GM19395 (cell line): Measurements from ENCODE around the gene RSF1.
"Not testable (repeated sequence)": the region's sequence is repeated elsewhere in the genome, so short reads cannot be mapped to it uniquely, and the experiment has no call there.

Source experiments
- ATAC-seq: cut with Tn5 transposase; IDR thresholded peaks from one replicate; pipeline ENCODE4 v1.9.1; 2021; ENCODE audit warnings: mild to moderate bottlenecking, moderate library complexity; ENCODE audit not compliant: unreplicated experiment

RSF1 gene

DNA sequence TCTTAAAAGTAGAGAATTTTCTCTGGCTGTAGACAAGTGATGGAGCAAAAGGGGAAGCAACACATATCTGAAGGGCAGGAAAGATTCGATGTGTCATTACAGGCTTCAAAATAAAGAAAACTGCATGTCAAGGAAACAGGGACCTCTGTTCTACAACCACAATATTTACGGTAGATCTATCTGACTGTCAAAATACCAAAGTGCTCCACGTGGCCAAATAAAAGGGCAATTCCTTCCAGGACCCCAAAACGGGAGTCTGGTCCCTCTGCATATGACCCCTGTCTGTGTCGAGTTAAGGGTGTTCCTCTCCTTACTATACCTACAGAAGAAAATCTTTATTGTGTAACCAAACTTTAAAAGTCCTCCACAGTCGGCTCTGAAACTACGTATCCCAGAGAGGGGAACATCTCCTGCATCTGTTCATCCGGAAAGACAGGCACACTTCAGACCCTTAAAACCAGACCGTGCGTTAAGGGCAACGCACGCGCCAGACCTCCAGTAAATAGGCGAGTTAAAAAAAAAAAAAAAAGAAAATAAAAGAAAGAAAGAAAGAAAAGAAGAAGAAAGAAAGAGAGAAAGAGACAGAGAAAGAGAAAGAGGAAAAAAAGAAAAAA is 183.7 kb downstream of the RSF1 start:
- no peak for ATAC-seq

DNA sequence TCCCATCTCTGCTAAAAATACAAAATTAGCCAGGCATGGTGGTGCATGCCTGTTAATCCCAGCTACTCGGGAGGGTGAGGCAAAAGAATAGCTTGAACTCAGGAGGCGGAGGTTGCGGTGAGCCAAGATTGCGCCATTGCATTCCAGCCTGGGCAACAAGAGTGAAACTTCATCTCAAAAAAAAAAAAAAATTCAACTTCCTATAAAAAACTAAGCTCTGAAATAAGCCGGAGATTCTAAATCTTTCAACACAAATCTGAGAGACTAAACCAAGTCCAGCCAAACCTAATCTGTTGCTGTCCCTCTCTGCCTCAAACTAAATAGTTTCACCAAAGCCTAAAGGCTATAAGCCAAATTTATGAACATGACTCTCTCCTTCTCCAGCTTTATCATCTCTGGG is 186.6 kb downstream of the RSF1 start:
- not testable (repeated sequence) for ATAC-seq

DNA sequence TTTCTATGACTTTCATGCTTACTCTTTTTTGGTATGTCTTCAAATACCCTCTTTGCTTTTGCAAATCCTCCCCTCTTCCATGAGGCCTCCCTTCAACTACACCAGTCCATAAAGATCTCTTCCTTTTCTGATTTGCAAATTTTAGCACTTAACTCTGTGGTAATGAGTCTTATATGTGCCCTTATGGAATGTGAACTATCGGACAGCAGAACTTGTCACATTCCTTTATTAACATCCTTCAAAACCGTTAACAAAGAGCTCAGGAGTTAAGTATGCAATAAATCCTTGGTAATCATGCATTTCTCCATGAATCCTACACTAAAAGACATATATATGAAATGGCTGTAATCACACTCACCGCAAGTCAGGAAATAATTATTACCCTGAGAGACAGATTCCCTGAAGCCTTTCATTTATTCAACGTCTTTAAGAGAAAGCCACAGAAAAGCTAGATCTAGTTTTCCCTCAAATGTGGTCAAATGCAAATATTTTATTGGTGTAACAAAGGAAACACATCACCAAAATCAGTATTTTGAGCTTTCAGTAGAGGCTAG is 190.3 kb downstream of the RSF1 start:
- no peak for ATAC-seq

DNA sequence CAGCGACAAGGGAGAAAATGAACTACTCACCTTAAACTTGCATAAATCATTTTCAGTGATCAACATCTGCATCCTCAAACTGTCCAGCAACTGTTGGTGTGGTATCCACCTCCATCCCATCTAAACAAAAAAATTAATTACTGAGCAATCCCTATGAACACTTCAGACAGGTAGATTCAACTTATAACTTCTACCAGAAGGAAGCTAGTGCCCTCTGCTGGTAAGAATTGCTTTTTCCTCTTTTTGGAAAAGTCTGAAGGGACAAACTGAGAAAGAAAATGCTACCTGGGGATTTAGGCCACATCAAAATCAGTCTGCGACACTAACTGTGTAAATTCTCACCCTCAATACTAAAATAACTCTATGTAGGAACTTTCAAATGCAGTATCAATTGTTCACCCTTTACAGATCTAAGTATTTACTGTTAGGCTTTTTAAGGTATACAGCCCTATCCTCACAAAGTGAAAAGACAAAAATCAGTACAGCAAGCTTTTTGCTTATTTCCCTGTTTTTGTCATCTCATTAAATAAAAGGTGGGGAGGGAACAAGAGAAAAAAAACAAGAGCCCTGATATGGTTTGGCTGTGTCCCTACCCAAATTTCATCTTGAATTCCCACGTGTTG is 200.8 kb downstream of the RSF1 start:
- ATAC-seq, result no peak

DNA sequence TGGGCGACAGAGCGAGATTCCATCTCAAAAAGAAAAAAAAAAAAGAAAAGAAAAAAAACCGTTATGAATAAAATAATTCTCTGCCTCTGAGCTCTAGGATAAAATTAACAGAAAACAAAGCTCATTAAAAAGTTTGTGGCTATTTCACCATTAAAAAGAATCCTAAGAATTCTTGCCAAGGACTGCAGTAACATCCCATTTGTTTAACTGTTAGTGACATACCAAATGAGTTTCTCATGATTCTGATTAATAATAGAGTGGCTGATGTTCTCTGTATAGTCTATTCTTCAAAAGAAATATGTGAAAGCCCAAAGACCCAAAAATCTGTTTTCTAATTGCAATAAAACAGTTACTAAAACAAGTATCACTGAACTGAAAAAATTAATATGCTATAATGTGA is 202.6 kb downstream of the RSF1 start:
- ATAC-seq, result no peak

DNA sequence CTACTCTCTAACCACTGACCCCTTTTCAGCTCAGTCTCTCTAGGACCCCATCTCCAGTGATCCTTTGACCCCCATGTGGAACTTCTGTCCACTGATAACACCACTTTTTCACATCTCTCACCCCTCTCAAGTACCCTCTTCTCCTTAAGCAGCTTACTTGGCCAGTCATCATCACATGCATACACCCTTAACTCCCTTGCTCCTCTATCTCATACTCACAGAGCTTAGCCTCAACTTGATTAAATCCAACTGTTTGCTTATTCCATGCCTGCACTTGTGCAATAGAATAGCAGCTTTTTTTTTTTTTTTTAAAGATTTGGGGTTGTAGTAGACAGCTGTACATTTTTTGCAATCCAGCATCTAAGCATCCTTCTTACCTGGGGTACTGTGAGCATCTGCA is 208.6 kb downstream of the RSF1 start:
- no peak for ATAC-seq
